ENCODE measurements around the gene FOXF2. TPM values are rescaled to one million over a fixed set of nuclear protein-coding genes. Genes with fewer than 3 reads are reported as not detected.

The FOXF2 gene
- total and polyA plus RNA-seq, 2 donors (not counting 1 experiment from before 2014, with no cell fraction given) = not detected

DNA sequence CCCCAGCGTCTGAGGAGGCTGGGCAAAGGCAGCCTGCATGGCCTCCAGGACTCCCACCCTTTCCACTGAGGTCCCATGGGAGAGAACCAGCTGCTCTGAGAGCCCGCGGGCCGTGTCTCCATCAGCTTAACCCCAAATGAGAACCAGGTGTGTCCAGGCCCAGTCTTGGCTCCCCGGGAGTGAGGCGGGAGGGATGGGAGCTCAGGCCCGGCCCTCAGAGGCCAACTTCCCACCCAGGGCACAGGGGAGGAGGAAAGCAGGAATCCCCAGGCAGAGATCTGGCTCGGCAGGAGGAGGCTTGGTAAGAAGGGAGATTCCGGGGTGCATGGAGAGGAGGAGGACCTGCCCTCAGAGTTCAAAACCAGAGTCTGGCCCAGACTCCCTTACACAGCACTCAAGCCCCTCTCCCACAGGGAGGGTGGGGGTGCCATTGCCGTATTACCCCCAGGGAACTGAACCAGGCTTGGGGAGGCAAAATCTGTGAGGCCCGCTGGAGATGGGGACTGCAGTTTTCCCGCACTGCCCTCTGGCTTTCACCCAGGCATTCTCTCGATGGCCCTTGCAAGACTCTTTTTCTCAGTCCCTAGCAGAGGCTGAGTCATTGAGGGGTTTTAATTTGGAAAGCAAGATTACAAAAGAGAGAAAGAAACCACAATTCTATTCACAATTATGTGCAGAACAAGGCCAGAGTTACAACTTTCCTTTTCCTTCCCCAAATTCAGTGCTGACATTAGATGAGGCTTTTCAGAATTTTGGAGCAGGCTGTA, 17.1 kb downstream of the FOXF2 start:
- ATAC-seq (ENCODE audit: low read depth) (no peak), DNase-seq (no peak)
- ChIA-PET POLR2A (no interaction called here), CTCF (interaction anchor here (2.8 kb wide), 1 partner anchor 10 kb away, joined by 11 read pairs; no protein-coding TSS in a partner anchor)
- 82% methylated on average over 7 of the region's 13 CpGs for WGBS (ENCODE audit: insufficient coverage)
- Histone ChIP-seq H3K4me2 (replicated peaks; ENCODE audit: low read depth, low read length, poor library complexity, severe bottlenecking) (no peak overlapping the region), H3K4me3 (ENCODE audit: control extremely low read depth in 1 of 5, extremely low read depth in 1 of 5, insufficient read depth in 1 of 5, low read depth in 2 of 5, low read length in 4 of 5) (no peak overlapping the region), H3K9ac (ENCODE audit: low read length) (no peak overlapping the region), H3K36me3 (replicated peaks in 1 of 2; ENCODE audit: control extremely low read depth in 1 of 2, control insufficient read depth in 1 of 2, extremely low read depth in 1 of 2, insufficient read depth in 2 of 2, low read length in 1 of 2) (no peaks in the 10 kb centered on the region), H4K20me1 (ENCODE audit: control insufficient read depth, insufficient read depth, low read length, poor library complexity, severe bottlenecking) (no peaks in the 10 kb centered on the region), H2AFZ (ENCODE audit: insufficient read depth, low read depth, low read length, poor library complexity, severe bottlenecking) (no peak overlapping the region), H3K4me1 (ENCODE audit: control insufficient read depth in 2 of 2, insufficient read depth in 2 of 2, low read length in 2 of 2) (no peaks in the 10 kb centered on the region), H3K27me3 (replicated peaks in 1 of 4; ENCODE audit: control extremely low read depth in 1 of 4, control insufficient read depth in 3 of 4, insufficient read depth in 4 of 4, low read length in 3 of 4) (peaks cover 0 to 19% (median 3%) of the 10 kb centered on the region in 4 experiments), H3K9me3 (ENCODE audit: control extremely low read depth in 1 of 3, control insufficient read depth in 2 of 3, insufficient read depth in 1 of 3, low read length in 2 of 3) (peaks cover 0 to 10% (median 0%) of the 10 kb centered on the region in 3 donors), H3K79me2 (ENCODE audit: control insufficient read depth, insufficient read depth, low read length) (no peaks in the 10 kb centered on the region), H3K27ac (ENCODE audit: low read length in 2 of 2) (no peak overlapping the region)
- no peak overlapping the region for H3K27ac Mint-ChIP-seq
- H3K9me3 Mint-ChIP-seq (ENCODE audit: insufficient read depth) = no peaks in the 10 kb centered on the region
- no peaks in the 10 kb centered on the region for H3K4me1 Mint-ChIP-seq
- TF ChIP-seq, protein P1, sequence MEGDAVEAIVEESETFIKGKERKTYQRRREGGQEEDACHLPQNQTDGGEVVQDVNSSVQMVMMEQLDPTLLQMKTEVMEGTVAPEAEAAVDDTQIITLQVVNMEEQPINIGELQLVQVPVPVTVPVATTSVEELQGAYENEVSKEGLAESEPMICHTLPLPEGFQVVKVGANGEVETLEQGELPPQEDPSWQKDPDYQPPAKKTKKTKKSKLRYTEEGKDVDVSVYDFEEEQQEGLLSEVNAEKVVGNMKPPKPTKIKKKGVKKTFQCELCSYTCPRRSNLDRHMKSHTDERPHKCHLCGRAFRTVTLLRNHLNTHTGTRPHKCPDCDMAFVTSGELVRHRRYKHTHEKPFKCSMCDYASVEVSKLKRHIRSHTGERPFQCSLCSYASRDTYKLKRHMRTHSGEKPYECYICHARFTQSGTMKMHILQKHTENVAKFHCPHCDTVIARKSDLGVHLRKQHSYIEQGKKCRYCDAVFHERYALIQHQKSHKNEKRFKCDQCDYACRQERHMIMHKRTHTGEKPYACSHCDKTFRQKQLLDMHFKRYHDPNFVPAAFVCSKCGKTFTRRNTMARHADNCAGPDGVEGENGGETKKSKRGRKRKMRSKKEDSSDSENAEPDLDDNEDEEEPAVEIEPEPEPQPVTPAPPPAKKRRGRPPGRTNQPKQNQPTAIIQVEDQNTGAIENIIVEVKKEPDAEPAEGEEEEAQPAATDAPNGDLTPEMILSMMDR (IDR thresholded peaks at IDR 0.05) = no peak
- TF ChIP-seq EZH2 (IDR thresholded peaks at IDR 0.05; ENCODE audit: borderline replicate concordance, insufficient read depth, low read depth, low read length, poor library complexity, severe bottlenecking) = no peak
- peaks cover 16% of the 10 kb centered on the region for H3K27me3 Mint-ChIP-seq
- H3K4me3 Mint-ChIP-seq = no peak overlapping the region
- intact Hi-C loops (cut with micrococcal nuclease) = no loop called here

DNA sequence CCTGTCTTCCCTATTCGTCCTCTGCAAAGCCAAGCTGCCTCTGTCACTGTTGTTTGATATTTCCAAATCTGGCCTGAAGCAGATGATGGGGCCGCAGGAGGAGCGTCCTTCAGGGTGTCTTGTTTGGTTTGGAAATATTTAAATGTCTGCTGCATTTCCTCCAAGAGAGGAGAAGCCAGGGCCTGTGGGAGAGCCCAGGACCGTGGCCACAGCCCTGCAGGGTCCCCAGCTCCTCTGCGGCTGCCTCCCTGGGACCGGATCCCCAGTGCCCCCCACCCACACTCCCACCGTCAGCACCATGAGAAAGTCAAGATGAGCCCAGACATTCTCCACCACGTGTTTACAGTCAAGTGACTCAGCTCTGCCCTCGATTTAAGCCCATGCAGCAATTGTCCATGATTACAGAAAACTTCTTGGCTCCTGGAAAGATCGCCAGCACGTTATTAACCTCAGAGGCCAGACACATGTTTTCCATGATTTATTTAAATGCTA, 18.2 kb downstream of the FOXF2 start:
- DNase-seq (no peak), ATAC-seq (ENCODE audit: low read depth) (no peak)
- H3K4me2 ChIP-seq (replicated peaks; ENCODE audit: low read depth, low read length, poor library complexity, severe bottlenecking) = no peak overlapping the region
- H3K27me3 ChIP-seq (replicated peaks in 1 of 4; ENCODE audit: control extremely low read depth in 1 of 4, control insufficient read depth in 3 of 4, insufficient read depth in 4 of 4, low read length in 3 of 4) = peaks cover 0 to 12% (median 2%) of the 10 kb centered on the region in 4 experiments
- no peaks in the 10 kb centered on the region for H3K36me3 ChIP-seq (replicated peaks in 1 of 2; ENCODE audit: control extremely low read depth in 1 of 2, control insufficient read depth in 1 of 2, extremely low read depth in 1 of 2, insufficient read depth in 2 of 2, low read length in 1 of 2)
- POLR2A ChIA-PET = no interaction called here
- no peak overlapping the region for H3K4me3 ChIP-seq (ENCODE audit: control extremely low read depth in 1 of 5, extremely low read depth in 1 of 5, insufficient read depth in 1 of 5, low read depth in 2 of 5, low read length in 4 of 5)
- TF ChIP-seq, protein P1 (IDR thresholded peaks at IDR 0.05) = no peak
- no peak for TF ChIP-seq EZH2 (IDR thresholded peaks at IDR 0.05; ENCODE audit: borderline replicate concordance, insufficient read depth, low read depth, low read length, poor library complexity, severe bottlenecking)
- no peaks in the 10 kb centered on the region for H3K4me1 Mint-ChIP-seq
- no peak overlapping the region for H3K27ac ChIP-seq (ENCODE audit: low read length in 2 of 2)
- H3K9me3 ChIP-seq (ENCODE audit: control extremely low read depth in 1 of 3, control insufficient read depth in 2 of 3, insufficient read depth in 1 of 3, low read length in 2 of 3) = peaks cover 0 to 10% (median 0%) of the 10 kb centered on the region in 3 donors
- H3K4me3 Mint-ChIP-seq = no peak overlapping the region
- no peaks in the 10 kb centered on the region for H3K9me3 Mint-ChIP-seq (ENCODE audit: insufficient read depth)
- intact Hi-C loops (cut with micrococcal nuclease) = no loop called here
- H4K20me1 ChIP-seq (ENCODE audit: control insufficient read depth, insufficient read depth, low read length, poor library complexity, severe bottlenecking) = no peaks in the 10 kb centered on the region
- H3K27me3 Mint-ChIP-seq = peaks cover 18% of the 10 kb centered on the region
- no peak overlapping the region for H3K9ac ChIP-seq (ENCODE audit: low read length)
- no peak overlapping the region for H3K27ac Mint-ChIP-seq
- H2AFZ ChIP-seq (ENCODE audit: insufficient read depth, low read depth, low read length, poor library complexity, severe bottlenecking) = no peak overlapping the region
- H3K79me2 ChIP-seq (ENCODE audit: control insufficient read depth, insufficient read depth, low read length) = no peaks in the 10 kb centered on the region
- CTCF ChIA-PET = interaction anchor here (0.6 kb wide), 1 partner anchor 607 kb away, joined by 4 read pairs; no protein-coding TSS in a partner anchor
- no peaks in the 10 kb centered on the region for H3K4me1 ChIP-seq (ENCODE audit: control insufficient read depth in 2 of 2, insufficient read depth in 2 of 2, low read length in 2 of 2)
- WGBS (ENCODE audit: insufficient coverage) = 84% methylated on average over 11 of the region's 11 CpGs

All from B cell (primary cell).